NB4 (cell line): ENCODE data around the gene SSH2.

Experiments used
- MYC ChIP-seq: IDR thresholded peaks from 2 replicates; pipeline ENCODE4 v1.6.1; 2011; ENCODE audit warnings: low read depth, low read length
- POLR2A ChIP-seq: IDR thresholded peaks from 2 replicates; pipeline ENCODE4 v1.6.1; 2011; ENCODE audit warnings: mild to moderate bottlenecking; ENCODE audit not compliant: insufficient read length; ENCODE audit errors: extremely low read depth
- TF ChIP-seq, protein P1 (sequence below): IDR thresholded peaks from one replicate; pipeline ENCODE4 v1.5.1; 2012; ENCODE audit warnings: low read depth, low read length
- TF ChIP-seq, protein P2 (sequence below): IDR thresholded peaks from 2 replicates; pipeline ENCODE4 v1.6.1; 2011; ENCODE audit warnings: low read depth, low read length

DNA sequence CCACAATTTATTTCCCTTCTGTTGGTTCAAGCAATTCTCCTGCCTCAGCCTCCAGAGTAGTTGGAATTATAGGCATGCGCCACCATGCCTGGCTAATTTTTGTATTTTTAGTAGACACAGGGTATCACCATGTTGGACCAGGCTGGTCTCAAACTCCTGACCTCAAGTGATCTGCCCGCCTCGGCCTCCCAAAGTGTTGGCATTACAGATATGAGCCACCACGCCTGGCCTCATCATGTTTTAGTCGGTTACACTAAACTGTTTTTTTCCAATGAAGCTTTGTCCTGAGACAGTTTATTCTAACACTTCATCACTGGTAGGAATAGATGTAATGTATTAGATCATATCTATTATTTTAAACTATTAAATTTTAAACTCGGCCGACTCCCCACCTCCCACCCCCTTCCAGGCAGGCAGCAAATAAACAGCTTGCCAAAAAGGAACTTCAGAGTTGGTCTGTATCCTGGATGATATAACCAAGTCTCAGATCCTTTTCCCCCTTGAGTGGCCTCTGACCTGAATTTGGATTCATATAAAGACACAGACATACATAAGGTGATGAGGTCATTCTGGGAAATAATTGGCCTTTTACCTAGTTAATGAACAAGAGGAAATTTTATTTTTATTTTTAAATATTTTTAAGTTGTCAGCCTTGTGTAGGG lies 288.9 kb downstream of the SSH2 start:
- TF ChIP-seq, protein P1, sequence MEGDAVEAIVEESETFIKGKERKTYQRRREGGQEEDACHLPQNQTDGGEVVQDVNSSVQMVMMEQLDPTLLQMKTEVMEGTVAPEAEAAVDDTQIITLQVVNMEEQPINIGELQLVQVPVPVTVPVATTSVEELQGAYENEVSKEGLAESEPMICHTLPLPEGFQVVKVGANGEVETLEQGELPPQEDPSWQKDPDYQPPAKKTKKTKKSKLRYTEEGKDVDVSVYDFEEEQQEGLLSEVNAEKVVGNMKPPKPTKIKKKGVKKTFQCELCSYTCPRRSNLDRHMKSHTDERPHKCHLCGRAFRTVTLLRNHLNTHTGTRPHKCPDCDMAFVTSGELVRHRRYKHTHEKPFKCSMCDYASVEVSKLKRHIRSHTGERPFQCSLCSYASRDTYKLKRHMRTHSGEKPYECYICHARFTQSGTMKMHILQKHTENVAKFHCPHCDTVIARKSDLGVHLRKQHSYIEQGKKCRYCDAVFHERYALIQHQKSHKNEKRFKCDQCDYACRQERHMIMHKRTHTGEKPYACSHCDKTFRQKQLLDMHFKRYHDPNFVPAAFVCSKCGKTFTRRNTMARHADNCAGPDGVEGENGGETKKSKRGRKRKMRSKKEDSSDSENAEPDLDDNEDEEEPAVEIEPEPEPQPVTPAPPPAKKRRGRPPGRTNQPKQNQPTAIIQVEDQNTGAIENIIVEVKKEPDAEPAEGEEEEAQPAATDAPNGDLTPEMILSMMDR = no peak
- TF ChIP-seq POLR2A (no peak), MYC (no peak)
- TF ChIP-seq, protein P2, sequence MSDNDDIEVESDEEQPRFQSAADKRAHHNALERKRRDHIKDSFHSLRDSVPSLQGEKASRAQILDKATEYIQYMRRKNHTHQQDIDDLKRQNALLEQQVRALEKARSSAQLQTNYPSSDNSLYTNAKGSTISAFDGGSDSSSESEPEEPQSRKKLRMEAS = no peak
